HG03442 (cell line): ENCODE results near the gene AFF4.
"Not testable (repeated sequence)": the region's sequence is repeated elsewhere in the genome, so short reads cannot be mapped to it uniquely, and the experiment has no call there.

ENCODE experiments used
- ATAC-seq: cut with Tn5 transposase; IDR thresholded peaks from one replicate; pipeline ENCODE4 v1.9.1; 2021; ENCODE audit warnings: mild to moderate bottlenecking, moderate library complexity; ENCODE audit not compliant: unreplicated experiment

Gene AFF4

GRCh38 chr5:132953710-132954109 is 9.7 kb downstream of the AFF4 start:
- ATAC-seq = no peak

- ATAC-seq = no peak
Measured at GRCh38 chr5:132952829-132953228, 10.6 kb downstream of the AFF4 start.

GRCh38 chr5:132951897-132952296 is 11.5 kb downstream of the AFF4 start:
- no peak for ATAC-seq

- ATAC-seq = no peak
Measured at GRCh38 chr5:132949136-132949535, 14.3 kb downstream of the AFF4 start.

GRCh38 chr5:132947671-132948070 is 15.8 kb downstream of the AFF4 start:
- ATAC-seq = no peak

- ATAC-seq = not testable (repeated sequence)
Measured at GRCh38 chr5:132945315-132945714, 18.1 kb downstream of the AFF4 start.

- no peak for ATAC-seq
Measured at GRCh38 chr5:132943362-132944022, 19.9 kb downstream of the AFF4 start.

GRCh38 chr5:132941331-132941730 is 22.1 kb downstream of the AFF4 start:
- ATAC-seq = no peak

GRCh38 chr5:132928062-132928407 is 35.4 kb downstream of the AFF4 start:
- ATAC-seq = no peak

- no peak for ATAC-seq
Measured at GRCh38 chr5:132927355-132928061, 35.9 kb downstream of the AFF4 start.

- no peak for ATAC-seq
Measured at GRCh38 chr5:132926437-132926836, 37.0 kb downstream of the AFF4 start.

- ATAC-seq = no peak
Measured at GRCh38 chr5:132916086-132916485, 47.3 kb downstream of the AFF4 start.

- ATAC-seq = no peak
Measured at GRCh38 chr5:132915681-132916080, 47.8 kb downstream of the AFF4 start.

- no peak for ATAC-seq
Measured at GRCh38 chr5:132909702-132910101, 53.7 kb downstream of the AFF4 start.

- no peak for ATAC-seq
Measured at GRCh38 chr5:132907161-132907560, 56.3 kb downstream of the AFF4 start.

- no peak for ATAC-seq
Measured at GRCh38 chr5:132905938-132906337, 57.5 kb downstream of the AFF4 start.

- no peak for ATAC-seq
Measured at GRCh38 chr5:132901730-132902129, 61.7 kb downstream of the AFF4 start.

GRCh38 chr5:132901036-132901435 is 62.4 kb downstream of the AFF4 start:
- ATAC-seq = no peak

- ATAC-seq = no peak
Measured at GRCh38 chr5:132898094-132898493, 65.3 kb downstream of the AFF4 start.

GRCh38 chr5:132896685-132897084 is 66.7 kb downstream of the AFF4 start:
- ATAC-seq = no peak

GRCh38 chr5:132895719-132896305 is 67.6 kb downstream of the AFF4 start:
- no peak for ATAC-seq

- no peak for ATAC-seq
Measured at GRCh38 chr5:132890817-132891216, 72.6 kb downstream of the AFF4 start.
